Esophagus muscularis mucosa (tissue), 3 donors: ENCODE measurements around the gene TMUB1.
A peak's percentile ranks its signal among the peaks of the same experiment; 100 is the strongest.

Experiments used
- POLR2A ChIP-seq: fragments of 450-650 bp; IDR thresholded peaks from one replicate; pipeline ENCODE4 v1.6.1; 2017; ENCODE audit warnings: antibody characterized with exemption, moderate library complexity, mild to moderate bottlenecking, low read depth
- POLR2AphosphoS5 ChIP-seq, 2 donors: sonication (generic); formaldehyde crosslinking; IDR thresholded peaks; one replicate each; pipeline ENCODE4 v1.6.1; 2017; ENCODE audit warnings: antibody characterized with exemption in 2 of 2
- TF ChIP-seq, protein P1 (sequence below), 3 experiments: fragments of 200-600 bp in 2 of 3; fragments of 450-650 bp in 1 of 3; sonication (generic) in 2 of 3; IDR thresholded peaks; one replicate each; pipeline ENCODE4 v1.5.1; 2017 to 2019; ENCODE audit warnings: antibody characterized with exemption in 3 of 3, mild to moderate bottlenecking in 2 of 3, moderate library complexity in 1 of 3

DNA sequence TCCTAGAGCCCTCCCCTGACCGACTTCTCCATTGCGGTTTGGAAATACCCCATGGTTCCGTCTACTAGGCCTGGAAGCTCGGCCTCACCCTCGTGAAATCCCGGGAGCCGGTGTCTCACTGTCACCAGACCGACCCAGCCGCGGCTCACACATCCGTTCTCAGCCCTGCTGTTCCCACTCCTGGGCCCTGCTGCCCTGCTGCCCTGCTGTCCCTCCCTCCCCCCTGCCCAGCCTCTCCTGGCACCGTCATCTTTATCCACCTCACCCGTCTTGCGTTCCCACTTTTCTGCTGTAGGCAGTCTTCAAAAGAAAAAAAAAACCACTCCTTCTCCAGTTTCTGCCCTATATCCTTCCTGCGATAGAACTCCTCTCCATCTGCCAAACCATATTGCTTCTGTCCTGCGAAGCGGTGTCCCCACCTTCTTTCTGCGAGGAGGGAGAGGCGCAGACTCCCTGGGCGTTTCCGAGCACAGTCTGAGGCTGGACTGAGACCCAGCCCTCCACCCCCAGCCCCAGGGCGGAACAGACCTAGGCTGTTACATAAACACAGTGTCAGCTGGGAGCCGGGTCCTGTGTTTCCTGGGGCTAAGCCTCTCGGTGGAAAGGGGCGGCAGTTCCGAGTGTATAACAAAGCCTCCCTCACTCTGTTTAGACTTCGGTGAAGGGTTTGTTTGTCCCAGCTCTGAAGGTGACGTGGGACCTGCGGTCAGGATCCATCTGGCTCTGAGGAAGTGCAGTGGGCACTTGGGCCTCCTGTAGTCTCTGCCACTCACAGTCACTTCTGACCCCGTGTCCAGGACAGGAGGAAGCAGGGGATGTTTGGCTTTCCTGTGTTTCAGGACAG is 5.8 kb upstream of the TMUB1 start:
- TF ChIP-seq, protein P1, sequence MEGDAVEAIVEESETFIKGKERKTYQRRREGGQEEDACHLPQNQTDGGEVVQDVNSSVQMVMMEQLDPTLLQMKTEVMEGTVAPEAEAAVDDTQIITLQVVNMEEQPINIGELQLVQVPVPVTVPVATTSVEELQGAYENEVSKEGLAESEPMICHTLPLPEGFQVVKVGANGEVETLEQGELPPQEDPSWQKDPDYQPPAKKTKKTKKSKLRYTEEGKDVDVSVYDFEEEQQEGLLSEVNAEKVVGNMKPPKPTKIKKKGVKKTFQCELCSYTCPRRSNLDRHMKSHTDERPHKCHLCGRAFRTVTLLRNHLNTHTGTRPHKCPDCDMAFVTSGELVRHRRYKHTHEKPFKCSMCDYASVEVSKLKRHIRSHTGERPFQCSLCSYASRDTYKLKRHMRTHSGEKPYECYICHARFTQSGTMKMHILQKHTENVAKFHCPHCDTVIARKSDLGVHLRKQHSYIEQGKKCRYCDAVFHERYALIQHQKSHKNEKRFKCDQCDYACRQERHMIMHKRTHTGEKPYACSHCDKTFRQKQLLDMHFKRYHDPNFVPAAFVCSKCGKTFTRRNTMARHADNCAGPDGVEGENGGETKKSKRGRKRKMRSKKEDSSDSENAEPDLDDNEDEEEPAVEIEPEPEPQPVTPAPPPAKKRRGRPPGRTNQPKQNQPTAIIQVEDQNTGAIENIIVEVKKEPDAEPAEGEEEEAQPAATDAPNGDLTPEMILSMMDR (IDR thresholded peaks at IDR 0.05) = no peak
- TF ChIP-seq POLR2A (no peak), POLR2AphosphoS5 (IDR thresholded peaks at IDR 0.05) (peak; percentile 69 to 70)
